Activated effector memory CD4-positive, alpha-beta T cell treated with anti-CD3 and anti-CD28 coated beads, Interleukin-2, amount 50 U/mL, for 16 hours (primary cell): ENCODE data around the gene TRPM4.
"Not testable (repeated sequence)": the region's sequence is repeated elsewhere in the genome, so short reads cannot be mapped to it uniquely, and the experiment has no call there.

Source experiments
- DNase-seq: peaks from one replicate; pipeline ENCODE4 v3.0.0-alpha.2; 2020

TRPM4 gene

DNA sequence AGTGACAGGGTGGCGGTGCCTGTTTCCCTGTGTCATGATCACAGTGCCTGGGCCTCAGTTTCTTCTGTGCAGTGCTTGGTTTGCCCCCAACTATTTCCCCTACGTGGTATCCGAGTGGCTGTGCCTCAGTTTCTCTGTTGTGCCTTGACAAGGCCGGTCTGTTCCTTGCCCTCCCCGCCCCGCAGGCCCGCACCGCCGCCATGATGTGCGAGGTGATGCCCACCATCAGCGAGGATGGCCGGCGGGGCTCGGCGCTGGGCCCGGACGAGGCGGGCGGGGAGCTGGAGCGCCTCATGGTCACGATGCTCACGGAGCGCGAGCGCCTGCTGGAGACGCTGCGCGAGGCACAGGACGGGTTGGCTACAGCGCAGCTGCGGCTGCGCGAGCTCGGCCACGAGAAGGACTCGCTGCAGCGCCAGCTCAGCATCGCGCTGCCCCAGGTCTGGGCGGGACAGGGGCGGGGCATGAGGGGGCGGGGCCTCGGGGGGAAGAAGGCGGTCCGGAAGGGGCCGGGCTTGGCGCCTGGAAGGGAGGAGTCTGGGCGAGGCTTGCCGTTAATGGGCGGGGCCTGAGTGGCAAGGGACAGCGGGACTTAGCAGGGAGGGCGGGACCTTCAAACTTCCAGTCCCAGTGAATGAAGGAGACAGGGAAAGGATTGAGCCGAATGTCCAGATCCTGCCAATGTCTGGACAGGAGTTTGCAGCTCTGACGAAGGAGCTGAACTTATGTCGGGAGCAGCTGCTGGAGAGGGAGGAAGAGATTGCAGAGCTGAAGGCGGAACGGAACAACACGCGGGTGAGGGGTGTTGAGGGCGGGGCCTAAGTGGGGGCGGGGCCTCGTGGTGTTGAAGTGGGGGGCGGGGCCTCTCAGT, 29.7 kb upstream of the TRPM4 start:
- peak; percentile 96 for DNase-seq

DNA sequence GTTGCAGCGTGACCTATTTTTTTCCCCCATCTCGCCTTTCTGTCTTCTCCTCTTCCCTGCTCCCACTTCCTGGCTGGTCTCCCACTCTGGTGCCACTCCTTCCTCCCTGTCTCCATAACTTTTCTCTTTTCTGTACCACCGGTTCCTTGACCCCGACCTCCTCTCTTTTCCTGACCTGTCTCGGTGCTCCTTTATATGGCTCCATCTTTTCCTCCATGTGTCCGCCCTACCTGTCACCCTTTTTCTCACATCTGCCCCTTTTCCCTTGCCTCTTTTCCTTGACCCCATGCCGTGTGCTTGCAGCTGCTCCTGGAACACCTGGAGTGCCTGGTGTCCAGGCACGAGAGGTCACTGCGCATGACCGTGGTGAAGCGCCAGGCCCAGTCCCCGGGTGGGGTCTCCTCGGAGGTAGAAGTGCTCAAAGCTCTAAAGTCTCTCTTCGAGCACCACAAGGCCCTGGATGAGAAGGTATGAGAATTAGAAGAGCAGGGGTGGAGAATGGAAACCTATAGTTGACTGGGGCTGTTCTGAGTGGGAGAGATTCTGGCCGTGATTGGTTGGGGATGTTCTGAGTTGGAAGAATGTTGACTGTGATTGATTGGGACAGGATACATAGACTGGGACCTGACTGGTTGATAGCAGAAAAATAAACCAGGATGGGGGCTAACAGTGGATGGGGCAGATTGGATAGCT, 28.9 kb upstream of the TRPM4 start:
- DNase-seq, result no peak

GRCh38 chr19:49129238-49129583, 28.4 kb upstream of the TRPM4 start:
- DNase-seq, result no peak

DNA sequence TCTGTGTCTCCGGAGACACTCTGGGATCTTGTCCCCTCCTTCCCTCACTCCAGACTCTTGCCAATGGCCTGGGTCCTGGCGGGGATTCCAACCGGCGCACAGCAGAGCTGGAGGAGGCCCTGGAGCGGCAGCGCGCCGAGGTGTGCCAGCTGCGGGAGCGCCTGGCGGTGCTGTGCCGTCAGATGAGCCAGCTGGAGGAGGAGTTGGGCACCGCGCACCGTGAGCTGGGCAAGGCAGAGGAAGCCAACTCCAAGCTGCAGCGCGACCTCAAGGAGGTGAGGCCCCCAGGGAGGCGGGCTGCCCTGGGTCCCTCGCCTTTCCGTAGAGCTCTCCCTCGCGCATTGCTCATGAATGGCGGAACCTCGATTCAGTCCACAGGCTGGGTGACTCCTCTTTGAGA, 27.3 kb upstream of the TRPM4 start:
- DNase-seq, result no peak

- DNase-seq, result peak; percentile 77
These were observed 24.5 kb upstream of the TRPM4 start for GRCh38 chr19:49132974-49133609.

DNA sequence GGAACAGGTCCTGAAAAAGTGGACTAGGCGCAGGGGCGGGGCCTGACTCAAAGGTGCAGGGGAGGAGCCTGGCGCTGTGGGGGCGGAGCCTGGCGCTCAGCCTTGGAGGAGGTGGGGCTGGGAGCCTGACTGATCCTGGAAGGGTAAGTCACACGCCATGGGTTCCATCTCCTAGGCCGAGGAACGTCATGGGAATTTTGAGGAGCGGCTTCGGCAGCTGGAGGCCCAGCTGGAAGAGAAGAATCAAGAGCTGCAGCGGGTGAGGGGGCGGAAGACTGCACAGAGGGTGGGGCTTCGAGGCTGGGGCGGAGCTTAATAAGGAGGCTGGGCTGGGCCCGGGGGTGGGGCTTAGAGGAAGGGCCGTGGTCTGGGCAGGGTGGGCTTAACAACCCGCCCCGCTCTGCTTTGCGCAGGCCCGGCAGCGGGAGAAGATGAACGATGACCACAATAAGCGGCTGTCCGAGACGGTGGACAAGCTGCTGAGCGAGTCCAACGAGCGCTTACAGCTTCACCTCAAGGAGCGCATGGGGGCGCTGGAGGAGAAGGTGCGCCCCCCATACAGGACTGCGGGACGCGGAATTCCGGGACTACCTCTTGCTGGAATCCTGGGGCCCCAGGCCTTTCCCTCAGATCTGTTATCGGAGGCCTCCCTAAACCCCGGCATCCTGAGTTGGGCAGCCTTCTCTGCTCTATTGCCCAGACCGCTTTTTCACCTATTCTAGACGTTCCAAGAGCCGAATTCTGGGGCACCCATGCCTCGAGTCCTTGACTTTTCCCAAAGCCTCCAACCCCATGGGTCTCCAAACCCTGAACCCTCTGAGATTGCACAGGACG, 23.8 kb upstream of the TRPM4 start:
- DNase-seq, result peak; percentile 84

GRCh38 chr19:49135686-49136085, 21.9 kb upstream of the TRPM4 start:
- no peak for DNase-seq

DNA sequence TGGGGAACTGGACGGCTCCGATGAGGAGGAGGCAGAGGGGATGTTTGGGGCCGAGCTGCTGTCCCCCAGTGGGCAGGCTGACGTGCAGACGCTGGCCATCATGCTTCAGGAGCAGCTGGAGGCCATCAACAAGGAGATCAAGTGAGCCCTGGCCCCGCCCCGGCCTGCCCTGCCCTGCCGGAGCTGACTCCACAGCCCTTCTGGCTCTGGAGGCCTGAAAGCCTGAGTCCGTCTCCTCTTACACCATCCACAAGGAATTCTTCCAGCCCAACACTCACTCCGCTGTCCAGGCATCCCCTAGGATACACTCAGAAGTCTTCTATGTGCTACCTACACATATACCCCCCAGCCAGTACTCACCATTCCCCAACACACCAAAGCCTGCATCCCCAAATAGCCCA, 20.8 kb upstream of the TRPM4 start:
- DNase-seq, result no peak

DNA sequence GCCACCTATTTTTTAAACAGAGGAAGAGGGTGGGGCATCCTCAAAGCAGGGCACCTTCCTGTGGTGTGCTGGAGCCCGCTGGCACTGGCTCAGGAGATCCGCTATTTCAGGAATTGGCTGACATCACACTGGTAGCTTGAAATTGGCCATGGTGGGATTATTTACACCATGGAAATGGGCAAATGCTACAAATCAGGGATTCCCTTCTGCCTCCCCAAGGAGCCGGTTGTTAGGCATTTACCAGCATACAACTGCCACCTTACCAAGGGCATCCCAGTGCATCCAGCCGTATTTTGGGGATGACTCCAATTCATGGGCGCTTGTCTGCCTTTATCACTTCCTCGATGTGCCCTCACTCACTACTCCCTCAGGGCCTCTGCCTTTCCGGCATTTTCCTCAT, 16.6 kb upstream of the TRPM4 start:
- no peak for DNase-seq

DNA sequence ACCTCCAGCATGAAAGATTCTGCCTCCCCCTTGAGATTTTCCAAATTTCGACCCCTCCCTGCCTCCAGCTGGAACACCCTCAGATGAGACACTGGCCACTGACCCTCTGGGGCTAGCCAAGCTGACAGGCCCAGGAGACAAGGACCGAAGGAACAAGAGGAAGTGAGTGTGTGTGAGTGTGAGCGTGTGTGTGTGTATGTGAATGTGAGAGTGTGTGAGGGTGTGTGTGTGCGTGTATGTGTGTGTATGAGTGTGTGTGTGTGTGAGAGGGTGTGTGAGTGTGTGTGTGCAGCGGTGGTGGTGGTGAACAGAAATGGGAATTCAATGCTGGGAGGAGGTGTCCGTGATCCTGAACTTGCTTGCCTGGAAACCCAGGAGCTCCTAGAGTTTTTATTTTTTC, 16.2 kb upstream of the TRPM4 start:
- no peak for DNase-seq

DNA sequence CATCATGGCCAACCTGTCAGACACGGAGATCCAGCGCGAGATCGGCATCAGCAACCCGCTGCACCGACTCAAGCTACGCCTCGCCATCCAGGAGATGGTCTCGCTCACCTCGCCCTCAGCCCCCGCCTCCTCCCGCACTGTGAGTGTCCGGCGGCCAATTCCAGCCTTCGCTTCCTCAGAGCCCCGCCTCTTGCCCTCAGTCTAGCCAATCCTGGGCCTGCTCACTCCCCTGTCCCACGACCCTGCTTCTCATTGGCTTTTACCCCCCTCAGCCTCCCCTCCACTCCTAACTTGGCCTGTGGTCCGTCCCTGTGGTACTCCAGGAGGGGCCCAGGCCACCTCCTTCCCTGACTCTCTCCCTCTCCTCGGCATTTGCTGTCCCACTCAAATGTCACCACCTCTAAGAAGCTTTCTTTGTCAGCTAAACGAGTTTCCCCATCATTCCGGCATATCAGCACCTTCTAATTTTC, 14.7 kb upstream of the TRPM4 start:
- DNase-seq, result peak; percentile 84

GRCh38 chr19:49145573-49146407, 11.8 kb upstream of the TRPM4 start:
- DNase-seq, result peak; percentile 93

DNA sequence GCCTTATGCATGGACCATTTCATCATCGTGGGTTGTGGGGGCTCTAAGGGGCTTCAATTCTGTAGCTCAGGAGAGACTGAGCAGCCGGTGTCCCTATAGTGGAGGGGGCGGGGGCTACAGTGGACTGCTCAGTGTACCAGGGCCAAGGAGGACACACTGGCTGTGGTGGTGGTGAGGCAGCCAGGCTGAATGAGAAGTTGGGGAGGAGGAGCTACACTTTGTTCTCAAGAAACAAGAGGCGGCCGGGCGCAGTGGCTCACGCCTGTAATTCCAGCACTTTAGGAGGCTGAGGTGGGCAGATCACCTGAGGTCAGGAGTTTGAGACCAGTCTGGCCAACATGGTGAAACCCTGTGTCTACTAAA, 11.2 kb upstream of the TRPM4 start:
- not testable (repeated sequence) for DNase-seq

DNA sequence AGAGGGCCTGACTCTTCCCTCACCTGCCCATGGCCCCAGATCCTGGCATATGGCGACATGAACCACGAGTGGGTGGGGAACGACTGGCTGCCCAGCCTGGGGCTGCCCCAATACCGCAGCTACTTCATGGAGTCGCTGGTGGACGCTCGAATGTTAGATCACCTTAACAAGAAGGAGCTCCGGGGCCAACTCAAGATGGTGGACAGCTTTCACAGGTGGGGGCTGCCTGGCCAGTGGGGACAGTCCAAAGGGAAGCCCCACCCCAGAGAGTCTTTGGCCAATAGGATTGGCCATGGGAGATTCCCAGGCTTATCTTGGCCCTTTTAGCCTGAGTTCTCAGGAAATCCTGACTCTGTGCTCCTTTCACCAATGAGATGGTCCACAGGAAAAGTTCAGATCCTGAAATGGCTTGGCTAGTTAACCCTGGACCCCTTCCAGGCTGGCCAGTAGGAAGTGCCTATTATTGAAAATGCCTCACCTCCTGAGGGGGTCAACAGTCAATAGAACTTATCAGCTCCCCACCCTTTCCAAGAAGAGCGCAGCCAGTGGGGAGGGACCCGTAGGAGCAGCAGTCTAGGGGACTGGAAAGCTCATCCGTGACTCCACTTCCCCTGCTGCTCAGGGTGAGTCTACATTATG, 9.4 kb upstream of the TRPM4 start:
- no peak for DNase-seq

- peak; percentile 91 for DNase-seq
These were observed 8.6 kb upstream of the TRPM4 start for GRCh38 chr19:49148784-49149651.

GRCh38 chr19:49149652-49150105, 7.9 kb upstream of the TRPM4 start:
- no peak for DNase-seq

DNA sequence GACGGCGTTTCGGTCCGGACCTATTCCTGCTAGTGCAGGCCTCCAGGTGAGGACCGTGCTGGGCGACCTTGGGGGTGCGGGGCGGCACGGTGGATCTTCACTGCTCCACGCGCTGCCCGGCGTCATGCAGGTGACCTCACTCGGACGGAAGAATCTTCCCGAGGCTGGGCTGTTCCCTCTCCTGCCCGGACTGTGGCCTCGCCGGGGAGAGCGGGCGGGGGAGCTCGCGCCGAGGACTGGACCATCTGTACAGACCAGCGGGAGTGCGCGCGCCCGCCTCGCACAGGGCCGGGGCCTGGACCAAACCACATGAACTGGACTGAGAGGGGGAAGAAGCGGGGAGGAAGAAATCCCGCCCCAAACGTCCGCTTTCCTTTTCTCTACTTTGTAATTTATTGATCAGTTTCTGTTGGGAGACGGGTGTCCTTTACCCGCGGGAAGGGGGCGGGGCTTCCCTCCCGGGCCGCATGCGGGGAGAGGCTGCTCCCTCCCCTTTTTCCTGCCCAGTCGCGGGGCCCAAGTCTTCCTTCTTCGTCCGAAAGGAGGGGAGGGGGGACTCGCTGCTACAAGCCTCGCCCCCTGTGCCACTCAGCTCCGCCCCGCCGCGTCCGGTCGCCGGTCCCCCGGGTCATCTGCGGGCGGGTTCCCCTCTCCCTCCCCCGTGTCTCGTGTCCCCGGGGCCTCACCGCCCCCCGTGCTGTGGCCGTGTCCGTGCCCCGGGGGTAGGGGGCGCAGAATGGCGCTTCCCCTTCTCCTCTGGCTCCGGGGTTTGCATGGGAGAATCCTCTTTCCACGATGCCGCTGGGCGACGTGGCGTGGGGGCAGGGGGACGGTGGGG, 7.3 kb upstream of the TRPM4 start:
- peak; percentile 81 for DNase-seq

- DNase-seq, result no peak
These were observed 6.7 kb upstream of the TRPM4 start for GRCh38 chr19:49150944-49151243.

DNA sequence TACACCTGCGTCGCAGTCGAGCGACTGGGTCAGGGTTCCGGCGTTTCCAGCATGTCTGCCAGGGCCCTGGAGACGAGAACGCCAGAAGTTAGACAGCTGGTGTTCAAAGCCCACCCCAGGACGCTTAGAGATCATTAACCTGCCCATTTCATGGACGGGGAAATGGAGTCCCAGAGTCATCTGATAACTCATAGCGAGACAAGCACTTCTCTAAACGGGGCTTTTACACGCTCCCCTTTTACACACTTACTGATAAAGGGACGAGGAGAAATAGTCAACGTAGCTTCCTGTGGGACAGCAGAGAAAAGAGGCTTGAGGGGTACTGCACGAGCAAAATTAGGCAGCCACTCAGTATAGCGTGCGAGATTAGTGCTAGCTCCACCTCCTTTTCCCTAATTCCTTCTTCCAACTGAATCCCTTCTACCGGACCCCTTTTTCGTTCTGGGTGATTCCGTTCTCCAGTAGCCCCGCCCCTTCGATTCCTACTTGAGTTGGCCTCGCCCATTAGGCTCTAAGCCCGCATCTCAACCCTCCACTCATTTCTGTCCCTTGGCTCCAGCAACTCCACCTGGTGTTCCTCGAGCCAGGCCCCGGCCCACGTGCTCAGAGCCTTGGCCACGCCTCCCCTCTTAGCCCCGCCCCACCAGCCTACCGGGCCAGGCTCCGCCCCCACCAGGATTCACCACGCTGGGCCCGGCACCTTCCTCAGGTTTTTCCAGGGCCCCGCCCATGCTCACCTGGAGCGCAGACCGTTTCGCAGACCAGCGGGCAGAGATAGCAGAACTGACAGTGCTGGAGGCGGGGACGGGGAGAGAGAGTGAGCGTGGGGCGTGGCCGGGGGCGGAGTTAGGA, 6.1 kb upstream of the TRPM4 start:
- peak; percentile 78 for DNase-seq
